Measurements from ENCODE around the gene TNFAIP8L1. TPM values are rescaled to one million over a fixed set of nuclear protein-coding genes. Genes with fewer than 3 reads are reported as not detected.

The TNFAIP8L1 gene
- total and polyA plus RNA-seq, 2 of the 8 experiments (the other 6 are each of a cell fraction or from before 2014, with no cell fraction given), result 3.2 to 6.1 TPM

DNA sequence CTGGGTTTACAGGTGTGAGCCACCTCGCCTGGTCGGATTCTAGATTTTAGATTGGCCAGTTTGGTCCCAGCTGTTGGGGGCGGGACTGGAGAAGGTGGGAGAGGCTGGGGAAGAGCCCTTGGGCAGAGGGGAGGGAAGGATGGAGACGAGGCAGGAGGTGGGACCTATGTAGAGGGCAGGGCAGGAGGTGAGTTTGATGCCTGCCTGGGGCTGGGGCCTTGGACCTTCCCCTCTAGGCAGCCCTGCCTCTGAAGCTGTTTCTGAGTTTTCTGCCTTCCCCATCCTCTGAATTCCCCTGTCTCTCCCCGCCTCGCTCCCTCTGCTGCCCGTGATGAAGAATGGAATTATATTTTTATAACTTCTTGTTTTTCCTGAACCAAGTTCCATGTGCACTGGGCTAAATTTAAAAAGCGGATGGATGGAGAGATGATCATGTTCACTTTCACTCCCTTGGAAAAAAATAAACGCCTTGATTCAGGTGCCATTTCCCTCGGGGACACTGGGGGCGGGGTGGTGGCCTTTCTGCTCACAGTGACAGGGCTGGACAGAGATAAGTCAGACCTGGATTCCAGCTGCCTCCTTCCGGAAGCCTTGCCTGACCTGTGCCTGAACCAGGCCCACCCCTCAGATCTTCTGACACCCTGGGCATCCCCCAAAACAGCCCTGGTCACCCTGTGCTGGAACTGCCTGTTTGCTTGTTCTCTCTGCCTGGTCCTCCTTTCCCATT, 16.5 kb upstream of the TNFAIP8L1 start:
- Histone ChIP-seq H3K4ac (replicated peaks; ENCODE audit: insufficient read length, low read depth, low read length) (no peak overlapping the region), H2AFZ (ENCODE audit: low read length) (no peak overlapping the region), H3K4me2 (ENCODE audit: insufficient read depth in 1 of 2, low read depth in 2 of 2, low read length in 2 of 2) (no peak overlapping the region), H4K91ac (replicated peaks; ENCODE audit: insufficient read length, low read length) (no peak overlapping the region), H4K8ac (ENCODE audit: extremely low read depth, insufficient read depth, low read length) (no peak overlapping the region; the same call in 1 of the 2 replicates), H3K23ac (ENCODE audit: insufficient read length) (no peak overlapping the region), H4K20me1 (replicated peaks in 1 of 2; ENCODE audit: control insufficient read depth in 1 of 2, insufficient read depth in 2 of 2, low read length in 2 of 2) (no peaks in the 10 kb centered on the region), H3K79me2 (ENCODE audit: control insufficient read depth in 1 of 2, insufficient read depth in 2 of 2, low read length in 2 of 2) (no peaks in the 10 kb centered on the region), H2BK5ac (ENCODE audit: low read depth, low read length) (no peak overlapping the region), H3K4me1 (replicated peaks in 1 of 4; ENCODE audit: control insufficient read depth in 3 of 4, insufficient read depth in 4 of 4, low read length in 3 of 4) (peaks cover 0 to 3% (median 0%) of the 10 kb centered on the region in 4 experiments; a peak in 4 of 7 replicates), H2BK15ac (ENCODE audit: low read length) (peak overlapping the region; percentile 75), H3K9me3 (ENCODE audit: insufficient read depth in 2 of 2, low read depth in 1 of 2, low read length in 1 of 2) (no peaks in the 10 kb centered on the region), H3K4me3 (ENCODE audit: extremely low read depth in 1 of 4, insufficient read depth in 2 of 4, low read depth in 3 of 4, low read length in 4 of 4) (no peak overlapping the region), H3K27ac (ENCODE audit: low read depth, low read length) (no peak overlapping the region), H2AK5ac (ENCODE audit: low read depth, low read length) (no peak overlapping the region), H3K9ac (replicated peaks in 1 of 4; ENCODE audit: extremely low read depth in 1 of 4, low read depth in 3 of 4, low read length in 3 of 4) (no peak overlapping the region), H2BK20ac (ENCODE audit: low read length) (no peak overlapping the region), H3K14ac (ENCODE audit: insufficient read length) (no peak overlapping the region), H3K56ac (replicated peaks; ENCODE audit: insufficient read length, low read depth, low read length) (no peak overlapping the region), H2BK120ac (replicated peaks; ENCODE audit: low read depth, low read length) (no peak overlapping the region), H3K18ac (ENCODE audit: extremely low read depth, low read length) (no peak overlapping the region), H3K36me3 (ENCODE audit: control insufficient read depth in 2 of 4, insufficient read depth in 4 of 4, low read length in 3 of 4) (no peaks in the 10 kb centered on the region), H4K5ac (ENCODE audit: insufficient read length, low read depth, low read length) (no peak overlapping the region), H3K27me3 (replicated peaks in 1 of 4; ENCODE audit: control insufficient read depth in 3 of 4, extremely low read depth in 1 of 4, insufficient read depth in 3 of 4, low read length in 3 of 4) (peaks cover 0 to 2% (median 0%) of the 10 kb centered on the region in 4 experiments; a peak in 2 of 7 replicates), H2BK12ac (ENCODE audit: low read depth, low read length) (no peak overlapping the region), H3K23me2 (ENCODE audit: low read depth, low read length) (no peaks in the 10 kb centered on the region), H3K79me1 (ENCODE audit: low read depth, low read length) (no peaks in the 10 kb centered on the region)
- ChIA-PET POLR2A (ENCODE audit: partially characterized antibody) (interaction anchor here (1.1 to 1.6 kb wide), 2 partner anchors 9 to 68 kb away, joined by 3 read pairs; no protein-coding TSS in a partner anchor), CTCF (ENCODE audit: partially characterized antibody) (interaction anchor here (0.6 to 16.3 kb wide), 12 partner anchors 9 to 166 kb away, joined by 3 to 316 read pairs (median 7); partner anchors contain the start of gene PLIN5)
- peak in 1 of 3 experiments; percentile 10; a peak in 1 of 4 replicates for TF ChIP-seq CTCF (IDR thresholded peaks at IDR 0.05; ENCODE audit: control extremely low read depth in 1 of 3, insufficient read depth in 1 of 3, low read depth in 1 of 3, low read length in 3 of 3)
- no peak for TF ChIP-seq JUND (IDR thresholded peaks at IDR 0.05; ENCODE audit: low read length)
- DNase-seq (ENCODE audit: low read depth in 1 of 2, low spot score in 2 of 2) (no peak), FAIRE-seq (no peak)
- 73% methylated on average over 12 of the region's 12 CpGs; no CpG with 5 or more reads in 1 of the 2 experiments for WGBS, 2 experiments (ENCODE audit: extremely low coverage in 1 of 2, insufficient coverage in 1 of 2, insufficient read length in 1 of 2, insufficient replicate concordance in 2 of 2, low coverage in 1 of 2, low lambda C conversion rate in 2 of 2, missing lambda C conversion rate in 1 of 2)
